ENCODE results near the gene BACH2. TPM values are rescaled to one million over a fixed set of nuclear protein-coding genes. Genes with fewer than 3 reads are reported as not detected.

The BACH2 gene
- total RNA-seq, 2 donors from 2014 or later: 0.52 to 1.2 TPM

DNA sequence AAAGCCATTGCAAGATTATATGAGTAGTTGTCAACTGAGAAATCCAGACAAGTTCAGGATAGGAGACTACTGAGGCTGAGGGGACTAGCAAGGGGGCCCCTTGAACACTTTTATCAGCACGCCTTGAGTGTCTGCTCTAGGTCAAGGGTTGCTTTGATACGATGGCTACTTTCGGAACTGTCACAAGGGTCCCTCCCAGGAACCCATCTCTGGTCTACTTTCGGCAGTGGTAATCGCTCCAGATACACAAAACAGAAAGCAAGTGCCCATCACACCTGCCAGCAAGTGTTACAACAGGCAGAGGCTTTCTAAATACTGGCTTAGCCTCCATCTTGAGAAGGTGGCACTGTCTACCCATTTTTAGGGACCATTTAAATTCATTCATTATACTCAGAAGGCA, 341.3 kb downstream of the BACH2 start:
- Histone ChIP-seq H3K4me1 (no peaks in the 10 kb centered on the region), H3K9ac (ENCODE audit: low read depth in 2 of 2, low read length in 2 of 2) (no peak overlapping the region), H3K36me3 (no peaks in the 10 kb centered on the region), H3K27me3 (no peaks in the 10 kb centered on the region), H3K4me3 (no peak overlapping the region), H3K9me3 (no peaks in the 10 kb centered on the region), H3K27ac (no peak overlapping the region)
- intact Hi-C loops (cut with DNase I): no loop called here
- DNase-seq: no peak
- TF ChIP-seq, protein P1, sequence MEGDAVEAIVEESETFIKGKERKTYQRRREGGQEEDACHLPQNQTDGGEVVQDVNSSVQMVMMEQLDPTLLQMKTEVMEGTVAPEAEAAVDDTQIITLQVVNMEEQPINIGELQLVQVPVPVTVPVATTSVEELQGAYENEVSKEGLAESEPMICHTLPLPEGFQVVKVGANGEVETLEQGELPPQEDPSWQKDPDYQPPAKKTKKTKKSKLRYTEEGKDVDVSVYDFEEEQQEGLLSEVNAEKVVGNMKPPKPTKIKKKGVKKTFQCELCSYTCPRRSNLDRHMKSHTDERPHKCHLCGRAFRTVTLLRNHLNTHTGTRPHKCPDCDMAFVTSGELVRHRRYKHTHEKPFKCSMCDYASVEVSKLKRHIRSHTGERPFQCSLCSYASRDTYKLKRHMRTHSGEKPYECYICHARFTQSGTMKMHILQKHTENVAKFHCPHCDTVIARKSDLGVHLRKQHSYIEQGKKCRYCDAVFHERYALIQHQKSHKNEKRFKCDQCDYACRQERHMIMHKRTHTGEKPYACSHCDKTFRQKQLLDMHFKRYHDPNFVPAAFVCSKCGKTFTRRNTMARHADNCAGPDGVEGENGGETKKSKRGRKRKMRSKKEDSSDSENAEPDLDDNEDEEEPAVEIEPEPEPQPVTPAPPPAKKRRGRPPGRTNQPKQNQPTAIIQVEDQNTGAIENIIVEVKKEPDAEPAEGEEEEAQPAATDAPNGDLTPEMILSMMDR (IDR thresholded peaks at IDR 0.05): no peak

DNA sequence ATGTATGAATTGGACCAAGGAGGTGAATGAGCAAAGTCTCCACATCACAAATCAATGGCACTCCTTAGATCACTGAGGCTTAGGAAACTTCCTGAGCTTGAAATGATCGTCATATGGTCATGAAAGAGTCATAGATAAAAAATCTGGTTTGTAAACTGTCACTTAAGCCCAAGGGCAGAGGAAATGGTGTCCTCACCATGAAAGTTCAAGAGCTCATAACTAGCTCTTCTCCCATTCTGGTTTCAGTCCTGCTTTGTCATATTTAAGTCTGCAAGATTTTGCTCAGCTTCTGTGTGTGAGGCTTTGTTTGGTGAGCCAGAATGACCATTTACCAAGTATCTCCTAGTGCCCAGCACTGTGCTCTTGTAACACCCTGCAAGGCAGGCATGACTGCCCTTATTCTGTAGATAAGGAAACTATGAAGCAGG, 341.9 kb downstream of the BACH2 start:
- intact Hi-C loops (cut with DNase I): no loop called here
- no peak for DNase-seq
- TF ChIP-seq, protein P1 (IDR thresholded peaks at IDR 0.05): no peak
- no peaks in the 10 kb centered on the region for H3K36me3 ChIP-seq
- no peak overlapping the region for H3K4me3 ChIP-seq
- H3K9ac ChIP-seq (ENCODE audit: low read depth in 2 of 2, low read length in 2 of 2): no peak overlapping the region
- no peaks in the 10 kb centered on the region for H3K27me3 ChIP-seq
- no peak overlapping the region for H3K27ac ChIP-seq
- H3K4me1 ChIP-seq: no peaks in the 10 kb centered on the region
- no peaks in the 10 kb centered on the region for H3K9me3 ChIP-seq

DNA sequence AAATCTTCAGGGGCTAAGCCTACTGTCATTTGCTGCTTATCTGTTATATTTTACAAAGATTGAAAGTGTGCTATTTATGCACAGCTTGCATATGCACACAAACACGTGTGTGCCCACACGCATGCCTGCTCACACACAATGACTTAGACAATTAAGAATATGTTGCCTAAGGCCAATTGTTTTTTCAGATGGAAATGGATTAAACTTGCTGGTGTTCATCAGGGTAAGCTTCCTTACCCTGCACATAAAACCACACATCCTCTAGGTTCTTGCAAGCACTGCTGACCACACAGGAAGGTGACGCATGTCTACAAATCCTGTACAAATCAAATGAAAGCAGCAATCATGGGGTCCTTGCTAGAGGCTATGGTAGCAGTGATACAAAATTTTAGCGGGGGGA, 344.0 kb downstream of the BACH2 start:
- Histone ChIP-seq H3K36me3 (no peaks in the 10 kb centered on the region), H3K4me1 (no peaks in the 10 kb centered on the region), H3K27me3 (no peaks in the 10 kb centered on the region), H3K9me3 (no peaks in the 10 kb centered on the region), H3K27ac (no peak overlapping the region), H3K4me3 (no peak overlapping the region), H3K9ac (ENCODE audit: low read depth in 2 of 2, low read length in 2 of 2) (no peak overlapping the region)
- DNase-seq: no peak
- intact Hi-C loops (cut with DNase I): no loop called here
- TF ChIP-seq, protein P1 (IDR thresholded peaks at IDR 0.05): no peak

DNA sequence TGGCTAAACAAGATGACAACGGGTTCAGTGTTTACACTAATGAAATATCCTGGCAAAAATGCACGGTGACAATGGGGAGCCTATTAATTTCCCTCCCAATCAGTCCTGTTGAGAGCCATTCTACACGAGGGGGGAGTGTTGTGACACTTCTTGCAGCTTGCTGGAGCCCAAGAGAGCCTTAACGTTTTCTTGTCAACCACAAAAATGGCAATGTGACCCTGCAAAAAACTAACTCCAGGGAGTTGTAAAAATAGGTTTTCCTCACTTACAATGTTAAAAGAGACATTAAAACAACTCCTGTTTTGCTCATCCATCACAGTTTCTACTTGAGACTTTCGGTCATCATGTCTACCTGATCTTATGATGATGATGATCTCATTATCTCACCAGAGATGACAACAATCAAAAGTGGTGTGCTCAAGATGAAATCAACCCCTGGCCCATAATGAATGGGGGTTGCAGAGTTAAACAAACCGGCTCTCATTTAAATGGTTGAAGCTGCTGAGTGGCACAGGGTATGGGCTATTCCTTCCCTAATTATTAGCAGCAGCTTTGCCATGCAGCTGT, 344.5 kb downstream of the BACH2 start:
- TF ChIP-seq, protein P1 (IDR thresholded peaks at IDR 0.05): no peak
- Histone ChIP-seq H3K9ac (ENCODE audit: low read depth in 2 of 2, low read length in 2 of 2) (no peak overlapping the region), H3K4me3 (no peak overlapping the region), H3K27me3 (no peaks in the 10 kb centered on the region), H3K27ac (no peak overlapping the region), H3K36me3 (no peaks in the 10 kb centered on the region), H3K4me1 (no peaks in the 10 kb centered on the region), H3K9me3 (no peaks in the 10 kb centered on the region)
- DNase-seq: no peak
- intact Hi-C loops (cut with DNase I): no loop called here

DNA sequence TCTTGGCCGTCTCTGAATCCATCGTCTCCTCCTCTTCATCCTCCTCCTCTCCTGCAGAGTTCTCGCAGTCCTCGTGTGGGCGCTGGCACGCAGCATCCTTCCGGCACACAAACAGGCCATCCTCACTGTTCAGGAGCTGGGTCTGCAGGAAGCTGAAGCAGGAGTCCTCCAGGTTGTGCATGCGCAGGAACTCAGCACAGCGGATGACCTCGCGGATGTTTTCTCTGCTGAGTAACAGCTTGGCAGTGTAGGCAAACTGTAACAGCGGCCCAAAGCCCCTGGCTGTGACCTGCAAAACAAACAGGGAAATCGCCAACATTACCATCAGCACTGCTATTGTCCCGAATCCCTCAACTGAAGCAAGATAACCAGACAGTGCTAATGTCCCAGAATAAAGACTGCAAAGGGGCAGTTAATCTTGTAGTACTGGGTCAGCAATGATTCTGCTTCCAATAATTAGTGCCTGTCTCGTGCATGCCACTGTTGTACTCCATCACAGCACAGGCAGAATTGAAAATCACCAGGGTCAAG, 345.0 kb downstream of the BACH2 start:
- Histone ChIP-seq H3K4me3 (no peak overlapping the region), H3K27me3 (no peaks in the 10 kb centered on the region), H3K27ac (no peak overlapping the region), H3K36me3 (no peaks in the 10 kb centered on the region), H3K9me3 (no peaks in the 10 kb centered on the region), H3K9ac (ENCODE audit: low read depth in 2 of 2, low read length in 2 of 2) (no peak overlapping the region), H3K4me1 (no peaks in the 10 kb centered on the region)
- no peak for DNase-seq
- TF ChIP-seq, protein P1 (IDR thresholded peaks at IDR 0.05): no peak
- intact Hi-C loops (cut with DNase I): no loop called here
